Embryonic facial prominence (tissue), 1 donor: ENCODE results near the gene C1orf21.
"Not testable (repeated sequence)": the region's sequence is repeated elsewhere in the genome, so short reads cannot be mapped to it uniquely, and the experiment has no call there.

Source experiments
- DNase-seq: peaks from one replicate; pipeline ENCODE4 v3.0.0-alpha.2; 2016; ENCODE audit errors: extremely low spot score

C1orf21 gene

GRCh38 chr1:184597650-184598357 lies 211.0 kb downstream of the C1orf21 start:
- DNase-seq = no peak

- DNase-seq = no peak
These were observed 211.8 kb downstream of the C1orf21 start for GRCh38 chr1:184598403-184599193.

DNA sequence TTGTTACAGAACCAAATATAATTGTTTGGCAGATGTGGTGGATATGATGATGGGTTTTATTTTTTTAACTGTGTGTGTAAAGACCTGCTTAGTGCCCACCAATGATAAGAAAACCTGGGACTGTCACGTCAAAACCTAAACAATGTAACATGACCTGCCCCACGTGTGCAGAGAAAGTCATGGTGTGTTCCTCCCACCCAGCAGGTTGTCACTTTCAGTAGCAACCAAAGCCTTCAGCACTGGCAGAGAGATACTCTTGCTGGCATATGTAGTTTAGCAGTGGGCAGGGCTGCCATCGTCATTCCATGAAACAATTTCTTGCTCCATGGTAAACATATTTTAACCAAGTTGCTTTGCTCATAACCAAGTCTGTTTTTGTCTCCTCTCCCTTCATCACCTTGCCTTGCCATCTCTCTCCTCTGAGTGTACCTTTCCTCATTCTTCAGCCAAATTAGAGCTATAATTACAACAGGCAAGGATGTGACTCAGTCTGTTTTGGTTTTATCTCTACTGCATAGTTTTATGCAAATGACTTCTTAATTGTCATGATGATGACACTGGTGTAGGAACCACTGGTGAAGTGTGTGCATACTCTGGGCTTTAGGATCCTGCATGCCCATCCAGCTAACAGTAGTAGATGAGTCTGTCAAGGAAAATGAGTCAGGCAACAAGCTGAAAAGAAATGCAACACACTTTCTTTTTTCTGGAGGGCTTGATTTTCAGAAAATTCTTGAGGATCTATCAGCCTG lies 217.5 kb downstream of the C1orf21 start:
- no peak for DNase-seq

DNA sequence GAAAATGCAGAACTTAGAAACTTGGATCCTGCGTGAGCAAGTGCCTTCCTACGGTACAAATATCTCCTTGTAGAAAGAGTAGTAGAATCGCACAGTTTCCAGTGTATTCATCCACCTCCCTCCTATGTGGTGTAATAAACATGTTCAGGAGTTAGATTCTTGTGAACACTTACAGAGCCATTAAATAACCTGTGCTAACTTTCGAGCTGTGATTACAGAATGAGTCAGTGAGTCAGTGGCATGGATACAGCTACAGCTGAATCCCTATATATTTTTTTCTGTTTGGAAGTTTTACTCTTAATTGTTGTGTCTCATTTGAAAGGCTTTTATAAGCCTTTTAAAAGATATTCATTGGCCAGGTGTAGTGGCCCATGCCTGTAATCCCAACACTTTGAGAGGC lies 219.1 kb downstream of the C1orf21 start:
- DNase-seq = no peak

DNA sequence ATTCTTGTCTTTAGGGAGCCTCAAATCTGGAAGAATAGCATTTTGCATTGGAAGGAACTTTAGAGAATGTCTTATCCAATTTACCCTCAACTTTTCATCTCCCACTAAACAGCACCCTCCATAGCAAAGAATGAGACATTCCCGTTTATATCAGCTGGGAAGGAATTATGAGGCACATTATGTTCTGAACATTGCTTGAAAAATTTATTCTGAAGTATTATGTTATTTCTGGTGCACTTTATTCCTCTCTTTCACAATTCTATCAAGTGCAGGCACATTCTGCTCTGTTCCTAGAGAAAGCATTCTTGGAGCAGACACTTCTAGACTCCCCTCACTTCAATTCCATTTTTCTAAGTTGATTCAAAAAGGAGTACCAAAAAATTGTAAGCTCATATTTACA lies 220.0 kb downstream of the C1orf21 start:
- no peak for DNase-seq

DNA sequence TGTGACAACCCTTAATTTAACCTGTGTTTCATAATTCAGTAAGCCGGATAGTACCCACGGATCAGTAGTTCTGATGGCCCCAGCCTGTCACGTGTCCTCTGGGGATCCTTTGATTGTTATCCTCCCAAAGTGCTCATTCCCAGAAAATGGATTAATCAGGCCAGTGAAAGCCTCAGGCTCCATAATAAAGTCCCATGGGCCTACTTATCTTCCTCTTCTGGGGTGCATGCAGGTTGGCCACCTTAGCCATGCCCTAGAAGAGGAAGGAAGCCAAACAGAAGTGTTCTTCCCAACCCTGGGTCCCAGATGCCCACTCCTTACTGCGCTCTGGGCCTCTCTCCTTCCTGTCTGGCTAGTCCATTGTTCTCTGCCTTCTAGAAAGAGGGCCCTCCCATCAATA lies 221.8 kb downstream of the C1orf21 start:
- DNase-seq = no peak

DNA sequence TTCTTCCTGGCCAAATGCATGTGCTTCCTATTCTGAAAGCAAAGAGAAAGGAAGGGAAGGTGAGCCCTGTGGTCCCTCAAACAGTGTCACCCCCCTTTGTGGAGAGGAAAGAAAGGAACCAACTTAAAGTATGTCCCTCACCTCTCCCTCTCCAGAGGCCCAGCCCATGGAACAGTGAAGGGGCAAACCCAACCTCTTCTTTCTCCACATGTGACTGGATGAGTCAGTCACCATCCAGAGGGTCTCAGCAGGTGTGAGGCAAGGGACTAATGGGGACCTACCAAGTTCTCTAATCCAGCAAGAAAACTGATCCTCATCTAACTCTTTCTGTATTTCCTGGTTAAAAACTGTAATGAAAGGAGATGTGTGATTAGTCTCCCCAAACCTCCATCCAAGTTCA lies 222.2 kb downstream of the C1orf21 start:
- DNase-seq = no peak

DNA sequence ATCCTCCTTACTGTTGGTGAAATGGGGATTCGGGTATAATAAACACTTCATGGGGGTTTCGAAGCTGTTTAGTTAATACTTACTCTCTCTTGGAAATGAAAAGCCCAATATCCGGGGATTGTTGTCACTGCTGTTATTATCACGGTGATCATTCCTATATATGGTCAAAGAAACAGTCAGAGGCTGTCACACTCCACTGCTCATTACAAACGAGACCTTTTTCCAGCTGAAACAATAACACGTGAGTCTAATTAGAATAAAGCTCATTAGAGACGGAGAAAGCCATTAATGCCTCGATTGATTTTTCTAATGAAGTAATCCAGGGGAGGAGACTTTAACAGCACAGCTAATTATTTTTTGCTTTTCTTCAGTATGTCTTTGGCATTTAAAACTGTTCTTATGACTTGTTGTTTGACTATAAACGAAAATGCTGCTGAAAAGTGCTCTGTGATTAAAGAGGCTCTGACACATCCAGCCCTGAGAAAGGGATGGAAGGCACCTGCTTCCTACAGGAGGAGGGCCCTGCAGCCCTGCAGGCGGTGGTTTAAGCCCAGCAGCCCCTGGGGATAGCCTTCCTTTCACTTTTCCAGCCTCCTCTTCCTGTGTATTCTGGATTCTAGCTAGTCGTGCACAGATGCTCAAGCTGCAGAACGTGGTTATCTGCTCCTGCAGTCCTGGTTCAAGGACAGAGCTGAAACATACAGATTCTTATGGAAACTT lies 224.2 kb downstream of the C1orf21 start:
- no peak for DNase-seq

DNA sequence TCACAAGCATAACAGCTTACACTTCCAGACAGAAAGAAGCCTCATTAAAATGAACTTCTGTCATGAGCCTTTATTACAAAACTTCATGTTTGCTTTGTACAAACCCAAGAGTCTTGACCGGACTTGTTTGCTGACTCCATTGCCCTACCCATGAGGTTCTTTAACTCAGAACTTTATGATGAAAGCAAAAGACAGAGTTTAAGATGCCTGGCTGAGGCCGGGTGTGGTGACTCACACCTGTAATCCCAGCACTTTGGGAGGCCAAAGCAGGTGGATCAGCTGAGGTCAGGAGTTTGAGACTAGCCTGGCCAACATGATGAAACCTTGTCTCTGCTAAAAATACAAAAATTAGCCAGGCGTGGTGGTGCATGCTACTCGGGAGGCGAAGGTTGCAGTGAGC lies 225.4 kb downstream of the C1orf21 start:
- DNase-seq = not testable (repeated sequence)

DNA sequence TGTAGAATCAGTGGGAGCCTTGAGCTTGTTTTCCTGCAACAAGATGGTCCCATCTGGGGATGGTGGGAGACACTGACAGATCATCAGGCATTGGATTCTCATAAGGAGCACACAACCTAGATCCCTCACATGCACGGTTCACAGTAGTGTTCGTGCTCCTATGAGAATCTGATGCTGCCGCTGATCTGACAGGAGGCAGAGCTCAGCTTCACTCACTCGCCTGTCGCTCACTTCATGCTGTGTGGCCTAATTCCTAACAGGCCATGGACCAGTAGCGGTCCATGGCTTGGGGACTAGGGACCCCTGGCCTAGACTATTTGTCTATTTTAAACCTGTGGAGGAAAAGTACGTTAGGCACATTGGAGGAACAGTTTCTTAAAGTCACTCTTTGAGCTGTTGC lies 227.8 kb downstream of the C1orf21 start:
- no peak for DNase-seq

DNA sequence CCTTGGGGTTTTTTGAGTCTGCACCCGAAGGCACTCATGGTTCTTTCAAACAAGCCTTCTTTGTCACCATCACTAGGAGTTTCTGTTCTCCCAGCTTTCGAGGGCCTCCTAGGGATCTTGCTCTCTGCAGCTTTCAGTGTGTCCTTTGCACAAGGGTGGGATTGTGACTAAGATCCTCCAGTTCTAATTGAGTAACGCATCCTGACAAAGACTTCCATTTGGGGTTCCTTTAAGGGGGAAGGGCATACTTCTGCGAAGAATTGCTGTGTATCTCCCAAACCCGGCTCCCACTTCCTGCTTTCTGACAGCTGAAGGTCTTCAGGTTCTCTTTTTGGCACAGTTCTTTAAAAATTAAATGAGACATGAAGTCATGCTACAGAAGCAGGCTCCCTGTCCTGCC lies 228.5 kb downstream of the C1orf21 start:
- DNase-seq = no peak

- DNase-seq = no peak
These were observed 229.7 kb downstream of the C1orf21 start for GRCh38 chr1:184616504-184616903.

DNA sequence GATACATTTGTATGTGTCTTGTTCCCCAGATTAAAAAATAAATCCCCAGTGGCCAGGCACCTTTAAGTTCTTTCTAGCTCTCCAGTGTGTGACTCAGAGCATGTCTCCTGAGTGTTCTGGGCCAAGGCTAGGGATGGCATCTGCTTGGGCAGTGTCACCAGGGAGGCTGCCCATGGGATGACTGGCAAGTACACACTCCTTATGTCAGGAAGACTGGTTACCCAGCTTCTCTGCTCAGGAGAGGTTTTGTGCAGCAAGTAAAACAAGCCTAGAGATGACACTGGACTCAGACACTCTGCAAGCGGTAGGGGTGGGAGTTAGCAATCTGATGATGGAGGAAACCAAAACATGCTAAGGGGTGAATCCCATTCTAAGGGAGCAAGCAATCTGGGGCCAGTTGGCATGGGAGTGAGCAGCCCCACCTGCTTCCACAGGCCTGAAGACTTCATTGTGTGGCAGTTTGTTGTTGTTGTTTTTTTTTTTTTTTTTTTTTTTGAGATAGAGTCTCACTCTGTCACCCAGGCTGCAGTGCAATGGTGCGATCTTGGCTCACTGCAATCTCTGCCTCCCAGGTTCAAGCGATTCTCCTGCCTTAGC lies 230.7 kb downstream of the C1orf21 start:
- DNase-seq = no peak

DNA sequence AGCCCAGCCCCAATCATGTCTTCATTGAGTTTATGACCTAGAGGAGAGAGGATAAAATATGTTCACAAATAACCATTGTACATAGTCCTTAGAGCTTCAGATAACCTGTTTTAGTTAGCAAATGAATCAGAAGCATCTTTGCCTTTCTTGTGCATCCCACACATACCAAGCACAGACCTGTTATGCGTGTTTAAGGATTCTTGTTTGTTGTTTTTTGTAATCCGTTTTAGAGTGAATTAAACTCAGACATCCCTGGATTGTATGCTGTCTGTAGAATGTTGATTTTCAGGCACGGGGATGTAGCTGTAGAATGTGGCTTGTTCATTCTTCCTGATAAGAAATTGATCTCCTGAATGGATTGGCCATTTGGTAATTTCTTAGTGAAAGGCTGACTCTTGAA lies 232.0 kb downstream of the C1orf21 start:
- DNase-seq = no peak

GRCh38 chr1:184620469-184620868 lies 233.6 kb downstream of the C1orf21 start:
- no peak for DNase-seq

DNA sequence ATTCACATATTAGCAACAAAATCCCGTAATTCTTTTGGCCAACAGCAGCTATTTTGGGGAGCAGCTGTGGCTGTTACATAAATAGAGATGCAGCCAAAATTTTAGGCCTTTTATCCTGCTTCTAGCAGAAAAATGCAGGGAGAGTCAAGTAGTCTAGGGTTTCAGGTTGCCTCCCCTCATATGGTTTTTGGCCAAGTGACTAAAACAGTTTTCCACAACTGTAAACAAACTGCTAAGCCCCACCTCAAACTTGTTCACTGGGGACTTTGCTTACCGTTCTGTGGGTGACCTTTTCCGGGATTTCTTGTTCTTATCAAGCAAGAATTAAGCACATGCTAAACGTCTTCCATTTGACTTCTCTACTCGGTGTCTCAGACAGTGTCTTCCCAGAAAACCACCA lies 234.4 kb downstream of the C1orf21 start:
- DNase-seq = peak; percentile 54

DNA sequence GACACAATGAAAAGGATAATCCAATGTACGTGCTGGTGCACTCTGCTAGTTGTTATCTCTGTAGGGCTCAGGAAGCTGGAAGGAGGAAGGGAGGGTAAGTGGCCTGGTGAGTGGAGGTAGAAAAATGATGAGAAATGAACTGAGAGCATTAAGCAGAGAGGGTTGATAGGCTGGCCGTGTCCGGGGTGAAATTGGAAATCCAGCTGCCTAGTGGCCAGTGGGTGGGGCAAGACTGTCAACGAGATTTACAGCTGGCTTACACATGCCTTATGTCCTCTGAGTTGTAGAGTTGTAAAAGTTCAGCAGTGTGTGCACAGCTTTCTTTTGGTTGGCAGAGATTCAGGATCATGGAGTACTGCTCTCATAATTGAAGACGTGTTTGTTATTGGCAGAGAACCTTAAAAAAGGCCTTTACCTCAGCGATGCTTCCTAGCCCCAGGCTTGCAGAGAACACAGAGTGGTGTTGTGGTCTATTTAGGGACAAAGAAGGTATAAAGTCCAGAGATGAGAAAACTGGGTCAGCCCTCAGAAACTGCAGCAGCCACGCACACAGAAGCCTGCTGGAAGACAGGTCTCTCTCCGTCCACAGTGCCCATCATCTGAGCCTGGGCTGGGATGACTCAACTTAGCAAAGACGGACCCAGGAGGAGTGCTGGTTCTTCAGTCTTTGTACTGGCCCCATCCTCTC lies 235.5 kb downstream of the C1orf21 start:
- peak; percentile 60 for DNase-seq

GRCh38 chr1:184623404-184623803 lies 236.6 kb downstream of the C1orf21 start:
- DNase-seq = no peak

GRCh38 chr1:184624051-184624450 lies 237.2 kb downstream of the C1orf21 start:
- DNase-seq = no peak

GRCh38 chr1:184624626-184625025 lies 237.8 kb downstream of the C1orf21 start:
- no peak for DNase-seq

GRCh38 chr1:184625271-184625670 lies 238.4 kb downstream of the C1orf21 start:
- DNase-seq = no peak
